GM21619 (cell line): ENCODE results near the gene IL12A.
A peak's percentile ranks its signal among the peaks of the same experiment; 100 is the strongest.

Experiments
- ATAC-seq: cut with Tn5 transposase; IDR thresholded peaks from one replicate; pipeline ENCODE4 v1.9.1; 2021; ENCODE audit not compliant: unreplicated experiment

The IL12A gene

GRCh38 chr3:159989973-159990846, 1.6 kb downstream of the IL12A start:
- no peak for ATAC-seq

GRCh38 chr3:159991591-159991990, 3.0 kb downstream of the IL12A start:
- no peak for ATAC-seq

- no peak for ATAC-seq
These were observed 4.0 kb downstream of the IL12A start for GRCh38 chr3:159992589-159992988.

GRCh38 chr3:159994182-159994581, 5.5 kb downstream of the IL12A start:
- no peak for ATAC-seq

- no peak for ATAC-seq
These were observed 6.5 kb downstream of the IL12A start for GRCh38 chr3:159995091-159995490.

GRCh38 chr3:159996018-159996417, 7.4 kb downstream of the IL12A start:
- no peak for ATAC-seq

- no peak for ATAC-seq
These were observed 8.3 kb downstream of the IL12A start for GRCh38 chr3:159996959-159997358.

GRCh38 chr3:160001148-160001760, 12.6 kb downstream of the IL12A start:
- ATAC-seq: no peak

- ATAC-seq: no peak
These were observed 13.4 kb downstream of the IL12A start for GRCh38 chr3:160001850-160002623.

- peak; percentile 86 for ATAC-seq
These were observed 15.0 kb downstream of the IL12A start for GRCh38 chr3:160003520-160004128.

GRCh38 chr3:160005004-160005403, 16.4 kb downstream of the IL12A start:
- no peak for ATAC-seq

GRCh38 chr3:160006282-160007163, 17.9 kb downstream of the IL12A start:
- peak; percentile 28 for ATAC-seq

- ATAC-seq: peak; percentile 3
These were observed 20.3 kb downstream of the IL12A start for GRCh38 chr3:160008961-160009360.

- ATAC-seq: peak; percentile 21
These were observed 20.9 kb downstream of the IL12A start for GRCh38 chr3:160009525-160009924.

GRCh38 chr3:160010578-160010977, 21.9 kb downstream of the IL12A start:
- peak; percentile 65 for ATAC-seq

- peak; percentile 81 for ATAC-seq
These were observed 23.5 kb downstream of the IL12A start for GRCh38 chr3:160012108-160012507.

- ATAC-seq: no peak
These were observed 28.3 kb downstream of the IL12A start for GRCh38 chr3:160016972-160017371.

GRCh38 chr3:160018959-160019358, 30.3 kb downstream of the IL12A start:
- no peak for ATAC-seq

GRCh38 chr3:160020057-160020711, 31.5 kb downstream of the IL12A start:
- no peak for ATAC-seq

GRCh38 chr3:160022068-160022467, 33.4 kb downstream of the IL12A start:
- ATAC-seq: no peak
